Measurements from ENCODE around the gene TTC28.
A peak's percentile ranks its signal among the peaks of the same experiment; 100 is the strongest.

TTC28 gene

GRCh38 chr22:28031383-28031922 is 648.2 kb downstream of the TTC28 start:
- DNase-seq, result no peak

GRCh38 chr22:28030473-28030872 is 649.2 kb downstream of the TTC28 start:
- no peak for DNase-seq

GRCh38 chr22:28029956-28030355 is 649.7 kb downstream of the TTC28 start:
- DNase-seq, result no peak

- no peak for DNase-seq
These were observed 650.3 kb downstream of the TTC28 start for GRCh38 chr22:28029201-28029948.

- no peak for DNase-seq
These were observed 651.9 kb downstream of the TTC28 start for GRCh38 chr22:28027453-28028448.

GRCh38 chr22:28025866-28026575 is 653.6 kb downstream of the TTC28 start:
- DNase-seq, result no peak

GRCh38 chr22:28025333-28025732 is 654.3 kb downstream of the TTC28 start:
- DNase-seq, result no peak

- no peak for DNase-seq
These were observed 655.2 kb downstream of the TTC28 start for GRCh38 chr22:28024422-28024888.

- DNase-seq, result no peak
These were observed 655.9 kb downstream of the TTC28 start for GRCh38 chr22:28023774-28024173.

- no peak for DNase-seq
These were observed 656.6 kb downstream of the TTC28 start for GRCh38 chr22:28023036-28023435.

GRCh38 chr22:28021998-28022660 is 657.5 kb downstream of the TTC28 start:
- no peak for DNase-seq

GRCh38 chr22:28021116-28021997 is 658.3 kb downstream of the TTC28 start:
- DNase-seq, result no peak

- peak; percentile 69 for DNase-seq
These were observed 659.5 kb downstream of the TTC28 start for GRCh38 chr22:28019881-28020861.

- DNase-seq, result no peak
These were observed 660.3 kb downstream of the TTC28 start for GRCh38 chr22:28019360-28019759.

- DNase-seq, result no peak
These were observed 661.1 kb downstream of the TTC28 start for GRCh38 chr22:28018461-28018927.

- DNase-seq, result no peak
These were observed 661.8 kb downstream of the TTC28 start for GRCh38 chr22:28017859-28018258.

- no peak for DNase-seq
These were observed 662.2 kb downstream of the TTC28 start for GRCh38 chr22:28017558-28017820.

GRCh38 chr22:28016781-28017557 is 662.7 kb downstream of the TTC28 start:
- DNase-seq, result no peak
